HepG2 (cell line): Measurements from ENCODE around the gene RSKR. TPM values are rescaled to one million over a fixed set of nuclear protein-coding genes. Genes with fewer than 3 reads are reported as not detected.

ENCODE experiments used
- ATAC-seq: fragments of 200-7000 bp; cut with Tn5 transposase; 3 replicates; pipeline ENCODE4 v1.9.1; 2020; ENCODE audit warnings: mild to moderate bottlenecking, moderate library complexity
- BruUV-seq: library from RNA; stranded (reverse); fragments of 400-500 nt; replicated peaks from 2 replicates; lab custom pipeline; 2021; lab: Mats Ljungman, UMichigan
- CTCF ChIA-PET: fragments of 300-600 bp; formaldehyde crosslinking; extraction: SDS; loops from one replicate; lab custom pipeline; 2021; ENCODE audit warnings: low total read pairs, inconsistent platforms, low intra/inter-chr PET ratio; lab: Yijun Ruan, JAX
- POLR2A ChIA-PET: fragments of 350-600 bp; sonication (Branson Sonifier 250); formaldehyde crosslinking; loops from one replicate; lab custom pipeline; 2020; ENCODE audit warnings: antibody characterized with exemption, inconsistent platforms; lab: Yijun Ruan, JAX
- DNase-seq: peaks from one replicate; pipeline ENCODE4 v3.0.0-alpha.2; 2015; ENCODE audit warnings: low spot score
- FAIRE-seq: peaks from 3 replicates; lab custom pipeline; 2011; peaks lifted over from hg19 to GRCh38; lab: Jason Lieb, UNC
- H2AFZ ChIP-seq: one replicate; pipeline ENCODE4 v1.6.1; 2011; ENCODE audit warnings: low read length, inconsistent platforms
- H3K27ac ChIP-seq: fragments of 300-600 bp; 3 replicates; pipeline ENCODE4 v1.8.0; 2011; ENCODE audit warnings: mixed run types, mild to moderate bottlenecking, mixed read lengths, low read length, inconsistent platforms; ENCODE audit not compliant: insufficient read depth; ENCODE audit errors: extremely low read length
- H3K27me3 ChIP-seq, 2 experiments: fragments of 200-600 bp in 1 of 2; 2 replicates in 1 of 2; 3 replicates in 1 of 2; pipeline versions ENCODE4 v1.6.0 to v1.8.0; 2011; ENCODE audit warnings: low read length in 2 of 2, mild to moderate bottlenecking in 2 of 2, moderate library complexity in 2 of 2, inconsistent platforms in 1 of 2; ENCODE audit not compliant: insufficient read depth in 2 of 2, control insufficient read depth in 1 of 2
- H3K36me3 ChIP-seq, 2 experiments: fragments of 200-600 bp in 1 of 2; replicated peaks in 1 of 2; 2 replicates in 1 of 2; 3 replicates in 1 of 2; pipeline versions ENCODE4 v1.5.1 to v1.8.0; 2011; ENCODE audit warnings: low read length in 2 of 2, inconsistent platforms in 1 of 2; ENCODE audit not compliant: insufficient read depth in 2 of 2, control insufficient read depth in 1 of 2
- H3K4me1 ChIP-seq: 2 replicates; pipeline ENCODE4 v1.5.1; 2012; ENCODE audit warnings: low read length, inconsistent platforms; ENCODE audit not compliant: insufficient read depth
- H3K4me2 ChIP-seq: 2 replicates; pipeline ENCODE4 v1.6.0; 2011; ENCODE audit warnings: low read depth, low read length, inconsistent platforms
- H3K4me3 ChIP-seq, 3 experiments: fragments of 200-600 bp in 1 of 3; sonication (generic), shearing (Covaris generic) in 1 of 3; replicated peaks in 1 of 3; 2 replicates each; pipeline ENCODE4 v1.5.1; 2011 to 2016; ENCODE audit warnings: low read length in 3 of 3, inconsistent platforms in 2 of 3, low read depth in 2 of 3, mild to moderate bottlenecking in 2 of 3, control low read depth in 1 of 3, mixed read lengths in 1 of 3; ENCODE audit not compliant: insufficient read depth in 1 of 3
- H3K79me2 ChIP-seq: one replicate; pipeline ENCODE4 v1.6.1; 2011; ENCODE audit warnings: low read length, inconsistent platforms; ENCODE audit not compliant: insufficient read depth
- H3K9ac ChIP-seq: 2 replicates; pipeline ENCODE4 v1.6.0; 2011; ENCODE audit warnings: mild to moderate bottlenecking, low read depth, low read length, inconsistent platforms; ENCODE audit not compliant: insufficient read depth
- H3K9me3 ChIP-seq: 2 replicates; pipeline ENCODE4 v1.5.1; 2012; ENCODE audit warnings: mild to moderate bottlenecking, low read length
- H4K20me1 ChIP-seq: 2 replicates; pipeline ENCODE4 v1.6.0; 2011; ENCODE audit warnings: inconsistent platforms, mild to moderate bottlenecking, low read length, moderate library complexity; ENCODE audit not compliant: insufficient read depth
- ARNT2 ChIP-seq: sonication (generic); formaldehyde crosslinking; IDR thresholded peaks from 2 replicates; pipeline ENCODE4 v1.8.0; 2022; ENCODE audit warnings: mild to moderate bottlenecking, low read depth, missing genetic modification reagents, moderate library complexity
- FOXC1 ChIP-seq: sonication (generic); formaldehyde crosslinking; IDR thresholded peaks from 2 replicates; pipeline ENCODE4 v1.8.0; 2022; ENCODE audit warnings: mild to moderate bottlenecking, missing genetic modification reagents, borderline replicate concordance
- HOXA5 ChIP-seq: sonication (generic); formaldehyde crosslinking; IDR thresholded peaks from 2 replicates; pipeline ENCODE4 v1.4.0; 2020; ENCODE audit warnings: missing genetic modification reagents
- MAFF ChIP-seq: IDR thresholded peaks from 2 replicates; pipeline ENCODE4 v1.6.1; 2011; ENCODE audit warnings: low read depth, low read length, improper control_type of control experiment
- MAFK ChIP-seq, 2 experiments: IDR thresholded peaks in 1 of 2; conservative IDR thresholded peaks in 1 of 2; 2 replicates each; pipeline ENCODE4 v1.6.1; 2011; ENCODE audit warnings: improper control_type of control experiment in 2 of 2, low read length in 2 of 2
- NFRKB ChIP-seq: fragments of 450-650 bp; IDR thresholded peaks from 2 replicates; pipeline ENCODE4 v1.6.1; 2017
- PCBP1 ChIP-seq: fragments of 200-400 bp; formaldehyde crosslinking; IDR thresholded peaks from 2 replicates; pipeline ENCODE4 v1.6.1; 2017; ENCODE audit warnings: mild to moderate bottlenecking, low read depth, low read length, borderline replicate concordance
- SPEN ChIP-seq: sonication (generic); formaldehyde crosslinking; IDR thresholded peaks from 2 replicates; pipeline ENCODE4 v1.5.1; 2020; ENCODE audit warnings: low read depth, mild to moderate bottlenecking, missing genetic modification reagents
- ZNF264 ChIP-seq: sonication (generic); formaldehyde crosslinking; IDR thresholded peaks from 2 replicates; pipeline ENCODE4 v1.4.0; 2020; ENCODE audit warnings: missing genetic modification reagents
- ZNF781 ChIP-seq: sonication (generic); formaldehyde crosslinking; IDR thresholded peaks from 2 replicates; pipeline ENCODE4 v1.5.1; 2020; ENCODE audit warnings: borderline replicate concordance, mild to moderate bottlenecking, missing genetic modification reagents; ENCODE audit errors: not compliant biosample characterization
- WGBS: methylation state at CpG from one replicate; pipeline ENCODE4 v1.1.6; 2017; ENCODE audit warnings: low lambda C conversion rate; 5-methylcytosine and 5-hydroxymethylcytosine counted together
- in situ Hi-C: cut with HindIII; loops from 2 replicates; pipeline ENCODE4 v1.10.0; 2017; ENCODE audit warnings: low pct_unique_long_range_greater_than_20kb; ENCODE audit not compliant: extremely low pct_ligation_motif_present
- intact Hi-C: fragments of 100-400 bp; cut with micrococcal nuclease; formaldehyde crosslinking; loops from one replicate; pipeline ENCODE4 v1.10.0; 2022; ENCODE audit not compliant: unreplicated experiment
- polyA plus RNA-seq, 8 experiments: library from polyadenylated mRNA; depleted of rRNA in 3 of 8; stranded (reverse) in 7 of 8; unstranded in 1 of 8; fragments of >200 nt; fragmentation: Illumina TruSeq in 4 of 8; extraction: Trizol in 4 of 8; gene quantifications; 2 replicates each; pipeline versions ENCODE4 v1.2.1 to v1.2.3, GENCODE V29; 2011 to 2016; ENCODE audit warnings: low read depth in 4 of 8, missing spikeins in 1 of 8, mixed read lengths in 1 of 8; ENCODE audit not compliant: insufficient read depth in 1 of 8
- total RNA-seq, 5 experiments: library from RNA; depleted of rRNA; stranded (reverse); fragments of >200 nt; fragmentation: Illumina TruSeq; extraction: Trizol; gene quantifications; 2 replicates each; pipeline ENCODE4 v1.2.3, GENCODE V29; 2016; ENCODE audit warnings: low read depth in 1 of 5
- TF ChIP-seq, protein P1 (sequence below), 2 experiments: fragments of 450-650 bp in 1 of 2; sonication (generic) in 1 of 2; formaldehyde crosslinking in 1 of 2; IDR thresholded peaks; 2 replicates each; pipeline versions ENCODE4 v1.6.1 to v1.8.0; 2016 to 2022; ENCODE audit warnings: antibody characterized with exemption in 1 of 2, mild to moderate bottlenecking in 1 of 2, missing genetic modification reagents in 1 of 2

The RSKR gene
- total and polyA plus RNA-seq, 2 of the 13 experiments (the other 11 are each of a cell fraction or from before 2014, with no cell fraction given) = 5.0 to 10.4 TPM

DNA sequence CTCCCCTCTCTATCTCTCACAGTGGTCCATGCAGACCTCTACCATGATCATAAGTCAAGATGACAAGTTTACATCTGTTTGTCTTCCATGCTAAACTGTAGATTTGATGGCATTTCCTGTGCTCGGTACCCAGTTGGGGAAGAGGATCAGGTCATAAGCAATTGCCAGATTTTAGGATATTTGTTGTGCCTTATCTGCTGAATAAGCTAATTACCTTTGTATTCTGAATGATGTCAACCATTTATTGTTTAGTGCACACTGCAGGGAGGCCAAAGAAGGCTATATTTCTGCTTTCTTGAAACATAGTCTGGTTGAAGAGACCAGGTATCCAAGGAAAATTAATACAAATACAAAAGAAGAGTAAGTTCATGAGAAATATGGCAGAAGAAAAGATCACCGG, 31.5 kb downstream of the RSKR start (continued):
- TF ChIP-seq FOXC1 (CRISPR knock-in tag) = no peak
- TF ChIP-seq NFRKB = no peak
- TF ChIP-seq SPEN = no peak
- no peak for TF ChIP-seq ZNF781 (CRISPR knock-in tag)
- TF ChIP-seq MAFK (conservative IDR thresholded peaks at IDR 0.05 in 1 of 2, IDR thresholded peaks at IDR 0.05 in 1 of 2; ENCODE audit: low read length in 2 of 2) = peak; percentile 62 to 71; a peak in 3 of 4 replicates
- TF ChIP-seq MAFF = peak; percentile 62
- no peak for TF ChIP-seq PCBP1
- TF ChIP-seq ARNT2 (CRISPR knock-in tag) = no peak
- TF ChIP-seq HOXA5 (CRISPR knock-in tag) = no peak

DNA sequence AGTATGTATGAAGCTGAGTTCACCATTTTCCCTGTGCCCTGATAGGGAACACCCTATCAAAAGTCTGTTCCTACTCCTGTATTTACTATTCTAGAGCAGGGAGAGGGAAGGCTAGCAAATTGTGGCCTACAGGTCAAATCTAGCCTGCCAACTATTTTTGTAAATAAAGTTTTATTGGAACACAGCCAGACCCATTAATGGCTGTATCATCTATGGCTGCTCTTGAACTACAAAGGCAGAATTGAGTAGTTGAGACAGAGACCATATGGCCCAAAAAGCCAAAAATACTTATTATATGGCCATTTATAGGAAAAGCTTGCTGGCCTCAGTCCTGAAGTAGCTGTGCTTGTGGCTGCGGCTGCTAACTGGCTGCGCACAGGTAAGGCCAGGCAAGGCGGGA, 33.0 kb downstream of the RSKR start:
- in situ Hi-C loops (no loop called here), intact Hi-C loops (no loop called here)
- H3K4me1 ChIP-seq = peaks cover 12% of the 10 kb centered on the region
- no peaks in the 10 kb centered on the region for H3K79me2 ChIP-seq
- WGBS = 93% methylated on average over 3 of the region's 3 CpGs
- no peak overlapping the region for H3K27ac ChIP-seq
- no peak overlapping the region for H3K4me3 ChIP-seq
- no peak for DNase-seq
- peaks cover 45 to 80% of the 10 kb centered on the region in 2 experiments for H3K36me3 ChIP-seq
- ChIA-PET POLR2A (no interaction called here), CTCF (no interaction called here)
- FAIRE-seq = no peak
- ATAC-seq = no peak
- no TSS peak for BruUV-seq
- H3K9ac ChIP-seq = no peak overlapping the region
- no peaks in the 10 kb centered on the region for H3K9me3 ChIP-seq
- no peaks in the 10 kb centered on the region for H4K20me1 ChIP-seq
- H3K4me2 ChIP-seq = no peak overlapping the region
- no peak overlapping the region for H2AFZ ChIP-seq
- no peaks in the 10 kb centered on the region for H3K27me3 ChIP-seq
- TF ChIP-seq, protein P1, sequence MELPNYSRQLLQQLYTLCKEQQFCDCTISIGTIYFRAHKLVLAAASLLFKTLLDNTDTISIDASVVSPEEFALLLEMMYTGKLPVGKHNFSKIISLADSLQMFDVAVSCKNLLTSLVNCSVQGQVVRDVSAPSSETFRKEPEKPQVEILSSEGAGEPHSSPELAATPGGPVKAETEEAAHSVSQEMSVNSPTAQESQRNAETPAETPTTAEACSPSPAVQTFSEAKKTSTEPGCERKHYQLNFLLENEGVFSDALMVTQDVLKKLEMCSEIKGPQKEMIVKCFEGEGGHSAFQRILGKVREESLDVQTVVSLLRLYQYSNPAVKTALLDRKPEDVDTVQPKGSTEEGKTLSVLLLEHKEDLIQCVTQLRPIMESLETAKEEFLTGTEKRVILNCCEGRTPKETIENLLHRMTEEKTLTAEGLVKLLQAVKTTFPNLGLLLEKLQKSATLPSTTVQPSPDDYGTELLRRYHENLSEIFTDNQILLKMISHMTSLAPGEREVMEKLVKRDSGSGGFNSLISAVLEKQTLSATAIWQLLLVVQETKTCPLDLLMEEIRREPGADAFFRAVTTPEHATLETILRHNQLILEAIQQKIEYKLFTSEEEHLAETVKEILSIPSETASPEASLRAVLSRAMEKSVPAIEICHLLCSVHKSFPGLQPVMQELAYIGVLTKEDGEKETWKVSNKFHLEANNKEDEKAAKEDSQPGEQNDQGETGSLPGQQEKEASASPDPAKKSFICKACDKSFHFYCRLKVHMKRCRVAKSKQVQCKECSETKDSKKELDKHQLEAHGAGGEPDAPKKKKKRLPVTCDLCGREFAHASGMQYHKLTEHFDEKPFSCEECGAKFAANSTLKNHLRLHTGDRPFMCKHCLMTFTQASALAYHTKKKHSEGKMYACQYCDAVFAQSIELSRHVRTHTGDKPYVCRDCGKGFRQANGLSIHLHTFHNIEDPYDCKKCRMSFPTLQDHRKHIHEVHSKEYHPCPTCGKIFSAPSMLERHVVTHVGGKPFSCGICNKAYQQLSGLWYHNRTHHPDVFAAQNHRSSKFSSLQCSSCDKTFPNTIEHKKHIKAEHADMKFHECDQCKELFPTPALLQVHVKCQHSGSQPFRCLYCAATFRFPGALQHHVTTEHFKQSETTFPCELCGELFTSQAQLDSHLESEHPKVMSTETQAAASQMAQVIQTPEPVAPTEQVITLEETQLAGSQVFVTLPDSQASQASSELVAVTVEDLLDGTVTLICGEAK (IDR thresholded peaks at IDR 0.05) = no peak
- TF ChIP-seq, protein P1 (CRISPR knock-in tag; IDR thresholded peaks at IDR 0.05) = 0 out of 2 replicates have a peak, but pooled peaks have one; percentile 39
- TF ChIP-seq ZNF264 (CRISPR knock-in tag) = no peak
- TF ChIP-seq, all 625 proteins: peak for 1
